Islet precursor cell (in vitro differentiated cells): ENCODE results near the gene MAP3K20.
A peak's percentile ranks its signal among the peaks of the same experiment; 100 is the strongest.
"Not testable (repeated sequence)": the region's sequence is repeated elsewhere in the genome, so short reads cannot be mapped to it uniquely, and the experiment has no call there.

Source experiments
- DNase-seq: peaks from one replicate; pipeline ENCODE4 v3.0.0-alpha.2; 2018

Gene MAP3K20

GRCh38 chr2:173087793-173088496 is 12.3 kb downstream of the MAP3K20 start:
- no peak for DNase-seq

GRCh38 chr2:173090276-173090877 is 14.7 kb downstream of the MAP3K20 start:
- DNase-seq = peak; percentile 84

DNA sequence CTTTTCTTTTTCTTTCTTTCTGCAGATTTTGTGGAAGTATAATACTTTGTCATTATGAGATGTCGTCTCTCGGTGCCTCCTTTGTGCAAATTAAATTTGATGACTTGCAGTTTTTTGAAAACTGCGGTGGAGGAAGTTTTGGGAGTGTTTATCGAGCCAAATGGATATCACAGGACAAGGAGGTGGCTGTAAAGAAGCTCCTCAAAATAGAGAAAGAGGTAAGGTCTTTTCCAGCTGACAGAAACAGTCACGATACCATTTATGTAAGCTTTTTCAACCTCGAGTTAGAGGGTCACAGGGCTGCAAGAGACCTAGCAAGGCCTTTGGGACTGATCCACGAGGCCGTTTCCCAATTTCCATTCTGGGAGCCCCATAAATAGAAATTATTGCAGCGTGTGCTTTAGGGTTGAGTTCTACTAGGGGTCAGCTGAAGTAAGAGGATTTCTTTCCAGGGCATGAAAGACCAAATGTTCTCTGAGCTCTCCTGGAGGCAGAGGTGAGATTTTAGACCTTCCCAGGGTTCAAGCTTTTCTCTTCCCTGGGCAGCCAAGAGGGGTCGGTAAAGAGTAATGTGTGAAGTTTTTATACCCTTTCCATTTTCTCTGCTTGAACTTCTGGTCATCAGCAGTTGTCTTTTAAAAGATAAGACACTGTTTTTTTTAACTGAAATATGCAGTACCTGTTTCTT is 15.5 kb downstream of the MAP3K20 start:
- no peak for DNase-seq

- no peak for DNase-seq
Measured at GRCh38 chr2:173091910-173092309, 16.3 kb downstream of the MAP3K20 start.

DNA sequence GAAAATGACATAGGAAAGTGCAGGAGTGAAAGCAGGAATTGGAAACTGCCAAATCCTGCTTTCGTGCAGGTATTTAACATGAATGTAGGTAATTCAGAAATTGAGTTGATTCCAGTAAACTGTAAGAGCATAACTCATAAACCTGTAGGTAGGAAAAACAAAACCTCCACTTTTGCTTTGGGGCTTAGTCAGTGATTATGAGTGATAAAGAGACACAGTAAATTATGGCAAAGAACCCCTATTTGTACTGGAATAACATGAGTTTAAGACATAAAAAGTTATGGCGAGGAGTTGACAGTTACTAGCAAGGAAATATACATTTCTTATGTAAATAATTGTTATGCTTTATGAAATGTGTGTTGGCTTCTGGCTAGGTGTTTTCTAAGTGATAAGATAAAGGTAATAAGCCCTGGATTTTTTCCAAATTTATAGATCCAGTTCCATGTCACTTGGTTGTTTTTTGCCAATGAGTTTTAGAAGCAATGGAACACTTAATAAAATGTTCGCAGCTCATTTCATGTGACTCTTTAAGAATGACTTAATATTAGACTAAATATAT is 17.3 kb downstream of the MAP3K20 start:
- no peak for DNase-seq

DNA sequence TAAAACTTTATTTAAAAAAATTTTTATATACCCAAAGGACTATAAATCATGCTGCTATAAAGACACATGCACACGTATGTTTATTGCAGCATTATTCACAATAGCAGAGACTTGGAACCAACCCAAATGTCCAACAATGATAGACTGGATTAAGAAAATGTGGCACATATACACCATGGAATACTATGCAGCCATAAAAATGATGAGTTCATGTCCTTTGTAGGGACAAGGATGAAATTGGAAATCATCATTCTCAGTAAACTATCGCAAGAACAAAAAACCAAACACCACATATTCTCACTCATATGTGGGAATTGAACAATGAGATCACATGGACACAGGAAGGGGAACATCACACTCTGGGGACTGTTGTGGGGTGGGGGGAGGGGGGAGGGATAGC is 18.0 kb downstream of the MAP3K20 start:
- DNase-seq = not testable (repeated sequence)

GRCh38 chr2:173094731-173095130 is 19.1 kb downstream of the MAP3K20 start:
- DNase-seq = no peak

DNA sequence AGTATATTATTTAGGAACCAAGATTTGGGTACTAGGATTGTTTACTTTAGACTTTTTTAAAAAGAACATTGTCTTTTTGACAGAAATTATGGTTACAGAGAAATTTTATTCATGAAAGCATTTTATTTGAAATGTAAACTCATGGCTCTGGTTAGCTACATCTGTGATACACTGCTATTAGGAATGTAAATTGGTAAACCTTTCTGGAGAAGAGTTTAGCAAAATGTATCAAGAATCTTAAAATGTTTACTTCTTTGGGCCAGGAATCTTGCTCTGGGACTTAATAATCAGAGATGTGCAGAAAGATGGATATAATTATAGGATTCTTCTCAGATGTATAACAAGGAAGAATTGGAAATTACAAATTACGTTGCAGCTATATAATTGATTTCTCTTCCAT is 19.7 kb downstream of the MAP3K20 start:
- no peak for DNase-seq

DNA sequence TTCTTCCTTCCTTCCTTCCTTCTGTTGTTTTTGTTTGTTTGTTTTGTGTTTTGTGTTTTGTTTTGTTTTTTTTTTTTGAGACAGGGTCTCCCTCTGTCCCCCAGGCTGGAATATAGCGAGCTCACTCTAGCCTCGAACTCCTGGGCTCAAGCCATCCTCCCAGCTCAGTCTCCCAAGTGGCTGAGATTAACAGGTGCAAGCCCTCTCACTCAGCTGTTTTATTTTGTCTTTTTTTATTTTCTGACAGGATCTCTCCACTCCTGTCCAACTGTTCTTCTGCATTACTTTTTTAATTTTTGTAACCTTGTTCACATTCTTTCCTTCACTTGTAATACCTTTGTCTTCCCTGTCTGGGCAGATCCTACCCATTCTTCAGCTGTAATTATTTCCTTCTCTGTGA is 23.6 kb downstream of the MAP3K20 start:
- DNase-seq = no peak

GRCh38 chr2:173099804-173100203 is 24.2 kb downstream of the MAP3K20 start:
- DNase-seq = no peak

GRCh38 chr2:173101687-173102086 is 26.0 kb downstream of the MAP3K20 start:
- DNase-seq = no peak

- no peak for DNase-seq
Measured at GRCh38 chr2:173104156-173104555, 28.5 kb downstream of the MAP3K20 start.

DNA sequence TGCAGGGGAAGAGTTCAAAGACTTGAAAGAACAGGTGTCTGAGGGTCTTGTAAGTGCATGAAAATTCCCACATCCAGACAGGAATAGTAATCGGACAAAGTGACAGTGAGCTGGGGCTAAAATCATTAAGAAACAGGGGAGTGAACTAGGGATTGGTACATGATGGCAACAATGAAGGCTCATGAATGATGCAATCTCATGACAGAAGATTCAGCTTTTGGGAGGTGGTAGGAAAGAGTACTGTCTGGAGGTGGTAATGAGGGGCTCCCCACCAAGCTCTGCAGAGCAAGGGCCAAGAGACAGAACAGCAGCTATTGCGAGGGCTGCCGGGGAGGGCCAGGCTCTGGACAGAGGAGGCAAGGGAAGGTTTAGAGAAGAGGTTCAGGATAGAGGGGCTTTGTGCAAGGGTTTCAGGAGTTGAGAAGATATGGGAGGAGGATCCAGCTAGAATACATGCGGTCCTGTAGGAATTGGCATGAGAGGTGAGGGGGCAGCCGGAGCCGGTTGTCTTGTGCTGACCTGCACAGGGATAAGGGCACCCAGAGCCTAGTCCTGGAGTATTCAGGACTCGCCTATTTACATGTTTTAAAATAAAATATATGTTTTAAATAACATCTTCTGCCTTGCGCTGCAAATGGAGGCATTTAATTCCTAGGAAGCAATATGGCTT is 31.4 kb downstream of the MAP3K20 start:
- DNase-seq = no peak

DNA sequence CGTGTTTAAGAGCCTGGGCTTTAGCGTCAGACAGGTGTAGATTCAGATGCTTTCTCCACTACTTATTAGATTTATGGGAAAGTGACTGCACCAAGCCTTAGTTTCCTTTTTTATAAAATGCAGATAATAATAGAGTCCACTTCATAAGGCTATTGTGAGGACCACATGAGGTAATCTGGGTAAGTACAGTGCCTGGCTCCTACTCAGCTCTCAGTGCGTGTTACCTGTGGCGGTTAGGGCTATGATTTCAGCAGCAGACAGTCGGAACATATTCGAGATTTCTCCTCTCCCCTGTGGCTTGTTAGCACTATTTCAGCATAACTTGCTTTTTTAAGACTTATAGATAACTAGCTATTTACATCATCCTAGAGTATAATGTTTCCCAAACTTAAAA is 32.0 kb downstream of the MAP3K20 start:
- DNase-seq = no peak

- DNase-seq = no peak
Measured at GRCh38 chr2:173109253-173110188, 33.9 kb downstream of the MAP3K20 start.

GRCh38 chr2:173117678-173118077 is 42.0 kb downstream of the MAP3K20 start:
- no peak for DNase-seq

GRCh38 chr2:173118395-173118794 is 42.7 kb downstream of the MAP3K20 start:
- no peak for DNase-seq

- DNase-seq = no peak
Measured at GRCh38 chr2:173119069-173119807, 43.6 kb downstream of the MAP3K20 start.

- no peak for DNase-seq
Measured at GRCh38 chr2:173119944-173120343, 44.3 kb downstream of the MAP3K20 start.

DNA sequence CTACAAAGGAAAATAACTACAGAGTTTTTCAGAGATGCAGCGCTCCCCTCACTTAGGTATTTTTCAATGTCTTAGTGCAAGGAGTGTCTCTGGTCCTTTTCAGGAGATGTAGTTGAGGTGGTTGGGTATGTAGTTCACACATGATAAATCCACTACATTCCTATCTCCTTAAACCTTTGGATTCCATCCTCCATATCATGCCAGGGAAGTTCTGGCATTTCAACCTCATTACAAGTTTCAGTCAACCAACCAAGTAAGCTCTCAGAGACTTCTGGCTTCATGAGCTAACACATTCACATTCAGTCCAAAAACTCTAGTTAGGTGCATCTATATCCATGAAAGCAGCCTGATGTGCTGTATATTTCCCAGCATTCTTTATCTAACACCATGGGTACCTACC is 47.3 kb downstream of the MAP3K20 start:
- DNase-seq = no peak

GRCh38 chr2:173124441-173124840 is 48.8 kb downstream of the MAP3K20 start:
- no peak for DNase-seq
